NB4 (cell line): ENCODE results near the gene BMF.

Experiments
- CTCF ChIP-seq: IDR thresholded peaks from one replicate; pipeline ENCODE4 v1.5.1; 2012; ENCODE audit warnings: low read depth, low read length
- MAX ChIP-seq: IDR thresholded peaks from 2 replicates; pipeline ENCODE4 v1.6.1; 2011; ENCODE audit warnings: low read depth, low read length
- MYC ChIP-seq: IDR thresholded peaks from 2 replicates; pipeline ENCODE4 v1.6.1; 2011; ENCODE audit warnings: low read depth, low read length
- POLR2A ChIP-seq: IDR thresholded peaks from 2 replicates; pipeline ENCODE4 v1.6.1; 2011; ENCODE audit warnings: mild to moderate bottlenecking; ENCODE audit not compliant: insufficient read length; ENCODE audit errors: extremely low read depth

DNA sequence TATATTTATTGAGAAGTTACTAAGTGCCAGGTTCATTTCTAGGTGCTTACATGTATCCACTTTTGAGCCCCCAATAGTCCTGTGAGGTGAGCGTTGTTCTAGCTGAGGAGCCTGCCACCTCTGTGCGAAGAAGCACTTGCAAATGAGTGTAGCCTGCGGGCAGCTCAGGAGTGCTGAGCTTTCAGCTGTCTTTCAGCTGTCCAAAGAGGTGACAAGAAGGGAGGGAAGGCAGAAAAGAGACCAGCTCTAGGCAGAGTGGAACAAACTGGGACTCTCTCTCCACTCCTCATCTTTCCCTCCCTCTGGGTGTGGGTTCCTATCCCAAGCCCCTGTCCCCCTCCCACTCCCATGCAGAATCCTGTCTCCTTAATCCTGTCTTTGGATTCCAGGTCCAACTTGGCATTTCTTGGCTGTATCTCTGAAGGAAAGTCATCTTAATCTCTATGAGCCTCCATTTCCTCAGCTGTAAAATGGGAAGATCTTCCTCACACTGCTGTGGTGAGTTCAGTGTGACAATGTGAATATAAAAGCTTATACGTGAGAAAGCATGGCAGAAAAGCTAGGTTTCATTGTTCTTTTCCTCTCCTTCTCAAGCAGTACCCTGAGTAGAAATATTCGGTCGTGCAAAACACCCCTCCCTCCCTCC, 63.0 kb downstream of the BMF start:
- no peak for TF ChIP-seq CTCF
- no peak for TF ChIP-seq MAX
- TF ChIP-seq POLR2A, result no peak
- TF ChIP-seq MYC, result no peak
